ENCODE data around the gene CADM1.

The CADM1 gene

GRCh38 chr11:115256397-115257197 lies 247.6 kb downstream of the CADM1 start:
- Mint-ChIP-seq H3K4me3 (no peak overlapping the region), H3K36me3 (ENCODE audit: low read depth) (no peaks in the 10 kb centered on the region), H3K9me3 (no peaks in the 10 kb centered on the region), H3K27me3 (no peaks in the 10 kb centered on the region), H3K27ac (no peak overlapping the region), H3K4me1 (ENCODE audit: low read depth) (no peaks in the 10 kb centered on the region)
- intact Hi-C loops (cut with micrococcal nuclease) = no loop called here

GRCh38 chr11:115255006-115255762 lies 249.0 kb downstream of the CADM1 start:
- H3K36me3 Mint-ChIP-seq (ENCODE audit: low read depth) = no peaks in the 10 kb centered on the region
- no peaks in the 10 kb centered on the region for H3K4me1 Mint-ChIP-seq (ENCODE audit: low read depth)
- H3K4me3 Mint-ChIP-seq = no peak overlapping the region
- H3K27ac Mint-ChIP-seq = no peak overlapping the region
- no peaks in the 10 kb centered on the region for H3K9me3 Mint-ChIP-seq
- no peaks in the 10 kb centered on the region for H3K27me3 Mint-ChIP-seq
- intact Hi-C loops (cut with micrococcal nuclease) = no loop called here

- no peaks in the 10 kb centered on the region for H3K36me3 Mint-ChIP-seq (ENCODE audit: low read depth)
These were observed 253.1 kb downstream of the CADM1 start for GRCh38 chr11:115251126-115251525.

GRCh38 chr11:115249061-115249578 lies 255.1 kb downstream of the CADM1 start:
- intact Hi-C loops (cut with micrococcal nuclease) = no loop called here
- no peaks in the 10 kb centered on the region for H3K27me3 Mint-ChIP-seq
- no peak overlapping the region for H3K27ac Mint-ChIP-seq
- H3K4me3 Mint-ChIP-seq = no peak overlapping the region
- H3K36me3 Mint-ChIP-seq (ENCODE audit: low read depth) = no peaks in the 10 kb centered on the region
- no peaks in the 10 kb centered on the region for H3K9me3 Mint-ChIP-seq
- no peaks in the 10 kb centered on the region for H3K4me1 Mint-ChIP-seq (ENCODE audit: low read depth)

More at GRCh38 chr11:115251126-115251525, 253.1 kb downstream of the CADM1 start:
- Mint-ChIP-seq H3K27ac (no peak overlapping the region), H3K4me3 (no peak overlapping the region), H3K4me1 (ENCODE audit: low read depth) (no peaks in the 10 kb centered on the region), H3K9me3 (no peaks in the 10 kb centered on the region), H3K27me3 (no peaks in the 10 kb centered on the region)
- intact Hi-C loops (cut with micrococcal nuclease) = no loop called here

- Mint-ChIP-seq H3K36me3 (ENCODE audit: low read depth) (no peaks in the 10 kb centered on the region), H3K27me3 (no peaks in the 10 kb centered on the region), H3K9me3 (no peaks in the 10 kb centered on the region), H3K4me1 (ENCODE audit: low read depth) (no peaks in the 10 kb centered on the region), H3K27ac (no peak overlapping the region), H3K4me3 (no peak overlapping the region)
- intact Hi-C loops (cut with micrococcal nuclease) = no loop called here
These were observed 256.3 kb downstream of the CADM1 start for GRCh38 chr11:115247953-115248352.

- Mint-ChIP-seq H3K4me1 (ENCODE audit: low read depth) (no peaks in the 10 kb centered on the region), H3K27ac (no peak overlapping the region), H3K4me3 (no peak overlapping the region), H3K9me3 (no peaks in the 10 kb centered on the region), H3K27me3 (no peaks in the 10 kb centered on the region), H3K36me3 (ENCODE audit: low read depth) (no peaks in the 10 kb centered on the region)
- intact Hi-C loops (cut with micrococcal nuclease) = no loop called here
These were observed 256.9 kb downstream of the CADM1 start for GRCh38 chr11:115247361-115247760.

- no peak overlapping the region for H3K27ac Mint-ChIP-seq
- intact Hi-C loops (cut with micrococcal nuclease) = no loop called here
- no peaks in the 10 kb centered on the region for H3K9me3 Mint-ChIP-seq
- H3K27me3 Mint-ChIP-seq = no peaks in the 10 kb centered on the region
- H3K4me3 Mint-ChIP-seq = no peak overlapping the region
- no peaks in the 10 kb centered on the region for H3K36me3 Mint-ChIP-seq (ENCODE audit: low read depth)
- no peaks in the 10 kb centered on the region for H3K4me1 Mint-ChIP-seq (ENCODE audit: low read depth)
These were observed 259.5 kb downstream of the CADM1 start for GRCh38 chr11:115244758-115245157.

- intact Hi-C loops (cut with micrococcal nuclease) = no loop called here
- no peaks in the 10 kb centered on the region for H3K4me1 Mint-ChIP-seq (ENCODE audit: low read depth)
- no peak overlapping the region for H3K27ac Mint-ChIP-seq
- no peaks in the 10 kb centered on the region for H3K27me3 Mint-ChIP-seq
- no peaks in the 10 kb centered on the region for H3K9me3 Mint-ChIP-seq
- no peak overlapping the region for H3K4me3 Mint-ChIP-seq
- no peaks in the 10 kb centered on the region for H3K36me3 Mint-ChIP-seq (ENCODE audit: low read depth)
These were observed 259.9 kb downstream of the CADM1 start for GRCh38 chr11:115244296-115244695.

GRCh38 chr11:115242982-115243381 lies 261.2 kb downstream of the CADM1 start:
- H3K9me3 Mint-ChIP-seq = no peaks in the 10 kb centered on the region
- intact Hi-C loops (cut with micrococcal nuclease) = no loop called here

GRCh38 chr11:115241899-115242298 lies 262.3 kb downstream of the CADM1 start:
- intact Hi-C loops (cut with micrococcal nuclease) = no loop called here

More at GRCh38 chr11:115242982-115243381, 261.2 kb downstream of the CADM1 start:
- Mint-ChIP-seq H3K27ac (no peak overlapping the region), H3K27me3 (no peaks in the 10 kb centered on the region), H3K4me1 (ENCODE audit: low read depth) (no peaks in the 10 kb centered on the region), H3K36me3 (ENCODE audit: low read depth) (no peaks in the 10 kb centered on the region), H3K4me3 (no peak overlapping the region)

GRCh38 chr11:115238791-115239190 lies 265.4 kb downstream of the CADM1 start:
- no peaks in the 10 kb centered on the region for H3K4me1 Mint-ChIP-seq (ENCODE audit: low read depth)

More at GRCh38 chr11:115241899-115242298, 262.3 kb downstream of the CADM1 start:
- Mint-ChIP-seq H3K4me3 (no peak overlapping the region), H3K9me3 (no peaks in the 10 kb centered on the region), H3K4me1 (ENCODE audit: low read depth) (no peaks in the 10 kb centered on the region), H3K27me3 (no peaks in the 10 kb centered on the region), H3K36me3 (ENCODE audit: low read depth) (no peaks in the 10 kb centered on the region), H3K27ac (no peak overlapping the region)

GRCh38 chr11:115238086-115238485 lies 266.1 kb downstream of the CADM1 start:
- H3K4me3 Mint-ChIP-seq = no peak overlapping the region
- no peaks in the 10 kb centered on the region for H3K9me3 Mint-ChIP-seq
- intact Hi-C loops (cut with micrococcal nuclease) = no loop called here
- no peaks in the 10 kb centered on the region for H3K36me3 Mint-ChIP-seq (ENCODE audit: low read depth)
- no peaks in the 10 kb centered on the region for H3K4me1 Mint-ChIP-seq (ENCODE audit: low read depth)
- no peak overlapping the region for H3K27ac Mint-ChIP-seq
- no peaks in the 10 kb centered on the region for H3K27me3 Mint-ChIP-seq

More at GRCh38 chr11:115238791-115239190, 265.4 kb downstream of the CADM1 start:
- Mint-ChIP-seq H3K4me3 (no peak overlapping the region), H3K27ac (no peak overlapping the region), H3K9me3 (no peaks in the 10 kb centered on the region), H3K27me3 (no peaks in the 10 kb centered on the region), H3K36me3 (ENCODE audit: low read depth) (no peaks in the 10 kb centered on the region)
- intact Hi-C loops (cut with micrococcal nuclease) = no loop called here

- no peaks in the 10 kb centered on the region for H3K27me3 Mint-ChIP-seq
- no peak overlapping the region for H3K27ac Mint-ChIP-seq
- no peaks in the 10 kb centered on the region for H3K9me3 Mint-ChIP-seq
- intact Hi-C loops (cut with micrococcal nuclease) = no loop called here
- H3K36me3 Mint-ChIP-seq (ENCODE audit: low read depth) = no peaks in the 10 kb centered on the region
- no peak overlapping the region for H3K4me3 Mint-ChIP-seq
- H3K4me1 Mint-ChIP-seq (ENCODE audit: low read depth) = no peaks in the 10 kb centered on the region
These were observed 266.6 kb downstream of the CADM1 start for GRCh38 chr11:115237578-115237977.

- H3K4me1 Mint-ChIP-seq (ENCODE audit: low read depth) = no peaks in the 10 kb centered on the region
- H3K4me3 Mint-ChIP-seq = no peak overlapping the region
- H3K9me3 Mint-ChIP-seq = no peaks in the 10 kb centered on the region
- no peak overlapping the region for H3K27ac Mint-ChIP-seq
- H3K36me3 Mint-ChIP-seq (ENCODE audit: low read depth) = no peaks in the 10 kb centered on the region
- H3K27me3 Mint-ChIP-seq = no peaks in the 10 kb centered on the region
- intact Hi-C loops (cut with micrococcal nuclease) = no loop called here
These were observed 269.4 kb downstream of the CADM1 start for GRCh38 chr11:115234794-115235193.

Measured in dendritic cell treated with granulocyte-macrophage colony-stimulating factor and Interleukin-4, amounts not matched to agents 40 ng/mL and 50 ng/mL, for 4 days (primary cell).